GM12878 (cell line): ENCODE measurements around the gene BRAF. TPM values are rescaled to one million over a fixed set of nuclear protein-coding genes. Genes with fewer than 3 reads are reported as not detected.

Experiments
- ATAC-seq: fragments of 200-7000 bp; cut with Tn5 transposase; 3 replicates; pipeline ENCODE4 v1.9.1; 2020; ENCODE audit warnings: mild to moderate bottlenecking, moderate library complexity
- BruUV-seq: library from RNA; stranded (reverse); fragments of 400-500 nt; replicated peaks from 2 replicates; lab custom pipeline; 2021; lab: Mats Ljungman, UMichigan
- CTCF ChIA-PET: fragments of 300-600 bp; sonication (Branson Sonifier 250); formaldehyde crosslinking; extraction: SDS; loops from one replicate; lab custom pipeline; 2021; ENCODE audit warnings: inconsistent platforms; lab: Yijun Ruan, JAX
- POLR2A ChIA-PET: fragments of 350-600 bp; formaldehyde crosslinking; extraction: SDS; loops from one replicate; lab custom pipeline; 2021; ENCODE audit warnings: inconsistent platforms; lab: Charles Lee
- RAD21 ChIA-PET: fragments of 300-600 bp; sonication (Branson Sonifier 250); formaldehyde crosslinking; loops from one replicate; lab custom pipeline; 2023; ENCODE audit warnings: antibody characterized with exemption; ENCODE audit not compliant: unreplicated experiment; lab: Charles Lee
- SMC1A ChIA-PET: fragments of 300-600 bp; sonication (Branson Sonifier 250); formaldehyde crosslinking; loops from one replicate; lab custom pipeline; 2023; ENCODE audit not compliant: unreplicated experiment, uncharacterized antibody; lab: Charles Lee
- DNase-seq: peaks from one replicate; pipeline ENCODE4 v3.0.0-alpha.2; 2011; ENCODE audit warnings: low read depth, low spot score
- FAIRE-seq: peaks from 3 replicates; lab custom pipeline; 2011; peaks lifted over from hg19 to GRCh38; lab: Jason Lieb, UNC
- H2AFZ ChIP-seq: 2 replicates; pipeline ENCODE4 v1.6.0; 2011; ENCODE audit warnings: low read depth, low read length, control low read depth; ENCODE audit not compliant: control insufficient read depth
- H3K27ac ChIP-seq: 2 replicates; pipeline ENCODE4 v1.5.1; 2011; ENCODE audit warnings: control low read depth; ENCODE audit not compliant: control insufficient read depth, insufficient read depth
- H3K27me3 ChIP-seq, 2 experiments: replicated peaks in 1 of 2; 2 replicates each; pipeline versions ENCODE4 v1.6.0 to v1.6.1; 2011; ENCODE audit warnings: low read length in 1 of 2; ENCODE audit not compliant: control insufficient read depth in 2 of 2, insufficient read depth in 2 of 2
- H3K36me3 ChIP-seq, 2 experiments: 2 replicates each; pipeline ENCODE4 v1.5.1; 2011; ENCODE audit warnings: low read length in 1 of 2; ENCODE audit not compliant: control insufficient read depth in 2 of 2, insufficient read depth in 2 of 2
- H3K4me1 ChIP-seq: 2 replicates; pipeline ENCODE4 v1.6.1; 2011; ENCODE audit warnings: mild to moderate bottlenecking, low read length, moderate library complexity, mixed read lengths; ENCODE audit not compliant: control insufficient read depth, insufficient read depth
- H3K4me2 ChIP-seq: 2 replicates; pipeline ENCODE4 v1.6.0; 2011; ENCODE audit warnings: control low read depth; ENCODE audit not compliant: control insufficient read depth, insufficient read depth
- H3K4me3 ChIP-seq: fragments of 200-600 bp; sonication (generic); 2 replicates; pipeline ENCODE4 v1.5.1; 2016
- H3K79me2 ChIP-seq: 2 replicates; pipeline ENCODE4 v1.6.0; 2011; ENCODE audit warnings: low read length; ENCODE audit not compliant: control insufficient read depth, insufficient read depth
- H3K9ac ChIP-seq: 2 replicates; pipeline ENCODE4 v1.8.0; 2011; ENCODE audit warnings: low read length, control low read depth, mixed read lengths; ENCODE audit not compliant: control insufficient read depth, insufficient read depth
- H3K9me3 ChIP-seq: replicated peaks from 3 replicates; pipeline ENCODE4 v1.5.1; 2011; ENCODE audit warnings: mild to moderate bottlenecking, low read length; ENCODE audit not compliant: control insufficient read depth, insufficient read depth
- H4K20me1 ChIP-seq: 2 replicates; pipeline ENCODE4 v1.6.0; 2011; ENCODE audit not compliant: control insufficient read depth, insufficient read depth
- ATF7 ChIP-seq: fragments of 450-650 bp; IDR thresholded peaks from 2 replicates; pipeline ENCODE4 v1.6.1; 2016; ENCODE audit warnings: low read depth, mild to moderate bottlenecking
- BACH1 ChIP-seq: fragments of 450-650 bp; IDR thresholded peaks from 2 replicates; pipeline ENCODE4 v1.6.1; 2017; ENCODE audit warnings: mild to moderate bottlenecking, borderline replicate concordance
- BCL3 ChIP-seq: IDR thresholded peaks from 2 replicates; pipeline ENCODE4 v1.6.1; 2011; ENCODE audit warnings: borderline replicate concordance, low read depth, mild to moderate bottlenecking, moderate library complexity, low read length; ENCODE audit not compliant: insufficient read depth, poor library complexity, severe bottlenecking
- CREM ChIP-seq: IDR thresholded peaks from 2 replicates; pipeline ENCODE4 v1.6.1; 2014; ENCODE audit warnings: antibody characterized with exemption, low read depth
- E2F4 ChIP-seq: IDR thresholded peaks from 2 replicates; pipeline ENCODE4 v1.6.1; 2012; ENCODE audit warnings: low read depth, low read length, improper control_type of control experiment
- ESRRA ChIP-seq: IDR thresholded peaks from 2 replicates; pipeline ENCODE4 v1.6.1; 2012; ENCODE audit warnings: mild to moderate bottlenecking, low read length, improper control_type of control experiment
- EZH2 ChIP-seq: IDR thresholded peaks from 2 replicates; pipeline ENCODE4 v1.6.1; 2012; ENCODE audit warnings: low read depth, mild to moderate bottlenecking, control low read depth, inconsistent platforms, low read length, borderline replicate concordance; ENCODE audit not compliant: control insufficient read depth
- GABPA ChIP-seq: IDR thresholded peaks from 2 replicates; pipeline ENCODE4 v1.6.1; 2014; ENCODE audit warnings: antibody characterized with exemption, low read depth, mild to moderate bottlenecking, inconsistent platforms
- HCFC1 ChIP-seq: fragments of 150-350 bp; IDR thresholded peaks from 2 replicates; pipeline ENCODE4 v1.6.1; 2014; ENCODE audit warnings: low read length
- JUNB ChIP-seq: IDR thresholded peaks from 2 replicates; pipeline ENCODE4 v1.6.1; 2016; ENCODE audit warnings: antibody characterized with exemption, mild to moderate bottlenecking
- MXI1 ChIP-seq: fragments of 150-350 bp; IDR thresholded peaks from 2 replicates; pipeline ENCODE4 v1.6.1; 2011; ENCODE audit warnings: low read depth, mild to moderate bottlenecking, inconsistent platforms, low read length, improper control_type of control experiment
- NKRF ChIP-seq: fragments of 450-650 bp; conservative IDR thresholded peaks from 2 replicates; pipeline ENCODE4 v1.6.1; 2017; ENCODE audit warnings: mild to moderate bottlenecking, moderate library complexity
- NR2F1 ChIP-seq: fragments of 450-650 bp; conservative IDR thresholded peaks from 2 replicates; pipeline ENCODE4 v1.6.1; 2017; ENCODE audit warnings: mild to moderate bottlenecking
- PML ChIP-seq: IDR thresholded peaks from 2 replicates; pipeline ENCODE4 v1.6.1; 2012; ENCODE audit warnings: low read length, inconsistent platforms
- RUNX3 ChIP-seq: IDR thresholded peaks from 2 replicates; pipeline ENCODE4 v1.6.1; 2012; ENCODE audit warnings: low read length, inconsistent platforms
- SUPT20H ChIP-seq: IDR thresholded peaks from 2 replicates; pipeline ENCODE4 v1.6.1; 2011; ENCODE audit warnings: low read depth, mild to moderate bottlenecking, low read length, moderate library complexity, borderline replicate concordance; ENCODE audit not compliant: control insufficient read depth
- TCF3 ChIP-seq: IDR thresholded peaks from 2 replicates; pipeline ENCODE4 v1.6.1; 2012; ENCODE audit warnings: low read depth, mild to moderate bottlenecking, low read length, borderline replicate concordance; ENCODE audit not compliant: insufficient read depth
- ZBED1 ChIP-seq: IDR thresholded peaks from 2 replicates; pipeline ENCODE4 v1.6.1; 2016; ENCODE audit warnings: borderline replicate concordance
- ZNF207 ChIP-seq: fragments of 450-650 bp; IDR thresholded peaks from 2 replicates; pipeline ENCODE4 v1.6.1; 2014; ENCODE audit warnings: antibody characterized with exemption, mild to moderate bottlenecking, borderline replicate concordance
- ZNF24 ChIP-seq: fragments of 450-650 bp; IDR thresholded peaks from 2 replicates; pipeline ENCODE4 v1.6.1; 2017; ENCODE audit warnings: antibody characterized with exemption, mild to moderate bottlenecking
- WGBS: methylation state at CpG from one replicate; pipeline ENCODE4 v1.1.6; 2016; ENCODE audit warnings: low lambda C conversion rate; ENCODE audit not compliant: insufficient replicate concordance, insufficient coverage; ENCODE audit errors: missing lambda C conversion rate; 5-methylcytosine and 5-hydroxymethylcytosine counted together
- in situ Hi-C: fragments of 300-500 bp; cut with MboI; formaldehyde crosslinking; loops from 9 replicates; pipeline ENCODE4 v1.14.3; 2018; ENCODE audit warnings: mixed read lengths
- intact Hi-C: fragments of 100-400 bp; cut with micrococcal nuclease; formaldehyde crosslinking; loops from one replicate; pipeline ENCODE4 v1.14.2; 2022; ENCODE audit not compliant: unreplicated experiment
- polyA plus RNA-seq, 11 experiments: library from polyadenylated mRNA; depleted of rRNA in 4 of 11; unstranded in 6 of 11; stranded (reverse) in 5 of 11; fragments of >200 nt; fragmentation: Nextera tagmentation in 4 of 11; fragmentation: Illumina TruSeq in 1 of 11; extraction: Ambion mirVana in 4 of 11; extraction: Trizol in 1 of 11; gene quantifications; 1 replicate in 1 of 11; 2 replicates in 10 of 11; pipeline versions ENCODE4 v1.2.1 to v1.2.3, GENCODE V29; 2011 to 2016; ENCODE audit warnings: inconsistent platforms in 2 of 11, missing spikeins in 2 of 11, low read depth in 1 of 11
- total RNA-seq, 4 experiments: library from RNA; depleted of rRNA in 3 of 4; stranded (reverse); fragments of >200 nt in 3 of 4; fragmentation: Illumina TruSeq in 1 of 4; extraction: Trizol in 1 of 4; gene quantifications; 2 replicates each; pipeline versions ENCODE4 v1.2.1 to v1.2.3, GENCODE V29; 2013 to 2021

BRAF gene
- total and polyA plus RNA-seq, 10 of the 15 experiments (the other 5 are each of a cell fraction or from before 2014, with no cell fraction given), result 2.6 to 31.0 (median 10.6) TPM

- DNase-seq, result peak; percentile 57
- no peaks in the 10 kb centered on the region for H3K9me3 ChIP-seq
- no TSS peak for BruUV-seq
- H3K27ac ChIP-seq, result peak within 1 kb of the TSS; percentile 90
- FAIRE-seq, result no peak
- POLR2A ChIA-PET, result interaction anchor here (0.6 to 1.2 kb wide), 9 partner anchors 20 to 1361 kb away, joined by 3 to 11 read pairs (median 3); no protein-coding TSS in a partner anchor
- no peaks in the 10 kb centered on the region for H3K36me3 ChIP-seq
- 2% methylated on average over 60 of the region's 82 CpGs for WGBS
- H3K79me2 ChIP-seq, result peaks cover 40% of the 10 kb centered on the region
- H3K4me1 ChIP-seq, result peaks cover 11% of the 10 kb centered on the region
- peak within 1 kb of the TSS; percentile 95 for H3K4me2 ChIP-seq
- CTCF ChIA-PET, result interaction anchor here (1.2 to 1.5 kb wide), 3 partner anchors 22 to 643 kb away, joined by 4 to 10 read pairs (median 8); no protein-coding TSS in a partner anchor
- H4K20me1 ChIP-seq, result no peaks in the 10 kb centered on the region
- H3K4me3 ChIP-seq, result peak within 1 kb of the TSS; percentile 77
- ATAC-seq, result peak; percentile 93
- in situ Hi-C loops (no loop called here), intact Hi-C loops (loop anchor here (1.0 to 5.0 kb wide), 3 partner anchors 21 to 317 kb away; partner anchors contain the start of genes BRAF and MRPS33)
- no peaks in the 10 kb centered on the region for H3K27me3 ChIP-seq
- RAD21 ChIA-PET, result interaction anchor here (0.9 to 1.4 kb wide), 3 partner anchors 20 to 179 kb away, joined by 3 to 12 read pairs (median 3); no protein-coding TSS in a partner anchor
- SMC1A ChIA-PET, result interaction anchor here (0.6 to 3.2 kb wide), 5 partner anchors 22 to 1027 kb away, joined by 3 to 11 read pairs (median 3); no protein-coding TSS in a partner anchor
- H2AFZ ChIP-seq, result peak within 1 kb of the TSS; percentile 99
- H3K9ac ChIP-seq, result peak within 1 kb of the TSS; percentile 82
- TF ChIP-seq ZNF24 (no peak), ZBED1 (no peak), GABPA (no peak), ZNF207 (peak; percentile 67; the same call in 1 of the 2 replicates), ESRRA (0 out of 2 replicates have a peak, but pooled peaks have one; percentile 51), NR2F1 (0 out of 2 replicates have a peak, but pooled peaks have one; percentile 26), RUNX3 (no peak), HCFC1 (peak; percentile 83), BCL3 (no peak), ATF7 (no peak), E2F4 (no peak), BACH1 (peak; percentile 56), CREM (peak; percentile 8; the same call in 1 of the 2 replicates), TCF3 (no peak), NKRF (peak; percentile 55), EZH2 (no peak), SUPT20H (no peak), JUNB (no peak), MXI1 (peak; percentile 51; the same call in 1 of the 2 replicates), PML (no peak)
Observed at GRCh38 chr7:140696680-140697446, 227.9 kb downstream of the BRAF start, which contains the start of gene NDUFB2. Gene NDUFB2, plus strand, starts transcription at chr7:140696708. Its CDS starts 37 bp downstream, at chr7:140696745.
